Measurements from ENCODE around the gene MAP7. TPM values are rescaled to one million over a fixed set of nuclear protein-coding genes. Genes with fewer than 3 reads are reported as not detected.

Gene MAP7
- total RNA-seq, 3 donors from 2014 or later (not counting 1 experiment from before 2014, with no cell fraction given), result 0.14 to 0.68 (median 0.14) TPM

GRCh38 chr6:136424450-136424849, 125.8 kb downstream of the MAP7 start:
- Histone ChIP-seq H3K9me3 (ENCODE audit: control insufficient read depth, insufficient read depth, low read length) (no peaks in the 10 kb centered on the region), H3K27me3 (ENCODE audit: control insufficient read depth, insufficient read depth, low read length) (no peaks in the 10 kb centered on the region), H3K27ac (ENCODE audit: low read length) (no peak overlapping the region), H3K4me3 (ENCODE audit: low read length) (no peak overlapping the region), H3K4me1 (ENCODE audit: control insufficient read depth, insufficient read depth, low read length) (no peaks in the 10 kb centered on the region), H3K36me3 (ENCODE audit: control insufficient read depth, insufficient read depth, low read length) (no peaks in the 10 kb centered on the region)
- DNase-seq, result no peak
- ATAC-seq, result no peak
- no peak for TF ChIP-seq CTCF (IDR thresholded peaks at IDR 0.05)
- Mint-ChIP-seq H3K27me3 (ENCODE audit: low read depth in 2 of 2) (no peaks in the 10 kb centered on the region), H3K36me3 (no peaks in the 10 kb centered on the region), H3K27ac (no peak overlapping the region), H3K9me3 (no peaks in the 10 kb centered on the region), H3K4me1 (no peaks in the 10 kb centered on the region), H3K4me3 (no peak overlapping the region)
- intact Hi-C loops (cut with micrococcal nuclease), result no loop called here
- 74% methylated on average over 3 of the region's 3 CpGs for WGBS (ENCODE audit: insufficient coverage)

GRCh38 chr6:136421537-136422158, 128.6 kb downstream of the MAP7 start:
- 95% methylated on average over 4 of the region's 6 CpGs for WGBS (ENCODE audit: insufficient coverage)
- no peak for TF ChIP-seq CTCF (IDR thresholded peaks at IDR 0.05)

GRCh38 chr6:136420853-136421252, 129.4 kb downstream of the MAP7 start:
- Histone ChIP-seq H3K4me3 (ENCODE audit: low read length) (no peak overlapping the region), H3K9me3 (ENCODE audit: control insufficient read depth, insufficient read depth, low read length) (no peaks in the 10 kb centered on the region), H3K4me1 (ENCODE audit: control insufficient read depth, insufficient read depth, low read length) (no peaks in the 10 kb centered on the region), H3K27ac (ENCODE audit: low read length) (no peak overlapping the region), H3K36me3 (ENCODE audit: control insufficient read depth, insufficient read depth, low read length) (no peaks in the 10 kb centered on the region), H3K27me3 (ENCODE audit: control insufficient read depth, insufficient read depth, low read length) (no peaks in the 10 kb centered on the region)
- Mint-ChIP-seq H3K27ac (no peak overlapping the region), H3K4me1 (no peaks in the 10 kb centered on the region), H3K36me3 (no peaks in the 10 kb centered on the region), H3K27me3 (ENCODE audit: low read depth in 2 of 2) (no peaks in the 10 kb centered on the region), H3K9me3 (no peaks in the 10 kb centered on the region), H3K4me3 (no peak overlapping the region)
- ATAC-seq (no peak), DNase-seq (no peak)
- intact Hi-C loops (cut with micrococcal nuclease), result no loop called here
- 100% methylated on average over 1 of the region's 3 CpGs for WGBS (ENCODE audit: insufficient coverage)
- no peak for TF ChIP-seq CTCF (IDR thresholded peaks at IDR 0.05)

More at GRCh38 chr6:136421537-136422158, 128.6 kb downstream of the MAP7 start:
- Mint-ChIP-seq H3K4me3 (no peak overlapping the region), H3K36me3 (no peaks in the 10 kb centered on the region), H3K27ac (no peak overlapping the region), H3K27me3 (ENCODE audit: low read depth in 2 of 2) (no peaks in the 10 kb centered on the region), H3K9me3 (no peaks in the 10 kb centered on the region), H3K4me1 (no peaks in the 10 kb centered on the region)
- Histone ChIP-seq H3K4me3 (ENCODE audit: low read length) (no peak overlapping the region), H3K9me3 (ENCODE audit: control insufficient read depth, insufficient read depth, low read length) (no peaks in the 10 kb centered on the region), H3K4me1 (ENCODE audit: control insufficient read depth, insufficient read depth, low read length) (no peaks in the 10 kb centered on the region), H3K36me3 (ENCODE audit: control insufficient read depth, insufficient read depth, low read length) (no peaks in the 10 kb centered on the region), H3K27me3 (ENCODE audit: control insufficient read depth, insufficient read depth, low read length) (no peaks in the 10 kb centered on the region), H3K27ac (ENCODE audit: low read length) (no peak overlapping the region)
- no peak for DNase-seq
- no peak for ATAC-seq
- intact Hi-C loops (cut with micrococcal nuclease), result no loop called here

Measured in natural killer cell (primary cell).